Femur (tissue), 1 donor: Measurements from ENCODE around the gene DLG1.
A peak's percentile ranks its signal among the peaks of the same experiment; 100 is the strongest.
"Not testable (repeated sequence)": the region's sequence is repeated elsewhere in the genome, so short reads cannot be mapped to it uniquely, and the experiment has no call there.

Experiments
- DNase-seq: peaks from one replicate; pipeline ENCODE4 v3.0.0-alpha.2; 2017

Gene DLG1

DNA sequence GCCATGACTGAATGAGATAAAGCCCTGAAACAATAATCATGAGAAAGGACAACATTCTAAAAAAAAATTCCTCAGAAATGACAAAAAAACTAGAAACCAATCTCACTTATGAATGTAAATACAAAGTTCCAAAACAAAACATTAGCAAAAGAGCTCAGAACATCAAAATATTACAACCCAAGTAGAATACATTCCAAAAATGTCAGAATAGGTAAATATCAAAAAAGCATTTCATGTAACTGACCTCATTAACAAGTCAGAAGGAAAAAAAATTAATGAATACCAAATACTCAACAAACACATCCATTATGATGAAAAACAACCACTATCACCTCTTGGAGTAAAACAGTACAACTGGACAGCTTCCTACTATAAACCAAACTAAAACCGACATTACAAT lies 93.1 kb downstream of the DLG1 start:
- no peak for DNase-seq

DNA sequence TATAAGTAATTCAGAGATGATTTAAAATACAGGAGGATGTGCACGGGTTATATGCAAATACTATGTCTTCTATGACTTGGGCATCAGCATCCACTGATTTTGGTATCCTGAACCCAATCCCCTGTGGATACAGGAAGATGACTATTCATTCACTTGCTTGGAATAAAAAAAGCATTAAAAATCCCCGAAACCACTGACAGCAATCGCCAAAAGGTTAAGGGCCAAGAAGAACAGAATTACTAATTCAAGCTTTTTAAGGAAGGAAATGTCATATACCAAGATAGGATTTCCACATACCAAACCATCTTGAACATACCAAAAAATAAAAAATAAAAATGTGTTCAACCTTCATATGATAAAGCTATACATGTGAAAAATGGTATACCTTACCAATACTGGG lies 93.7 kb downstream of the DLG1 start:
- no peak for DNase-seq

DNA sequence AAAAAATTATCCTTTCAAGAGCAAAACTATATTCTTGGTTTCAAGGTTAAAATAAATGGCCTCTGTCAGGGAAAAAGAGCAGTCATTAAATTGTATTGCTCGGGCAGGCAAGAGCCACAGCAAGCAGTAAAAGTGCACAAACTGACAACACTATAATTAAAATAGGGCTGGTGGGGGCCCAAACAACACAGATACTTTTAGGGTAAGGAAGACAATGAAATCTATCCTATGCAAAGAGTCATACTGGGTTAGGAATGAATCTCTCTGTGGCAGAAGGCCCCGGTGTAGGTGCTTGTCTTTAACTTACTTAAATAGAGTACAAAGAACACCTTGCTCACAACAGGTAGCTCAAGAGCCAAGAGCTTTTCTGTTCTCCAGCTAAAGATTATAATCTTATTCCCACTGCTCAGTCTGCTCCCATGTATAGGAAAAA lies 94.7 kb downstream of the DLG1 start:
- no peak for DNase-seq

DNA sequence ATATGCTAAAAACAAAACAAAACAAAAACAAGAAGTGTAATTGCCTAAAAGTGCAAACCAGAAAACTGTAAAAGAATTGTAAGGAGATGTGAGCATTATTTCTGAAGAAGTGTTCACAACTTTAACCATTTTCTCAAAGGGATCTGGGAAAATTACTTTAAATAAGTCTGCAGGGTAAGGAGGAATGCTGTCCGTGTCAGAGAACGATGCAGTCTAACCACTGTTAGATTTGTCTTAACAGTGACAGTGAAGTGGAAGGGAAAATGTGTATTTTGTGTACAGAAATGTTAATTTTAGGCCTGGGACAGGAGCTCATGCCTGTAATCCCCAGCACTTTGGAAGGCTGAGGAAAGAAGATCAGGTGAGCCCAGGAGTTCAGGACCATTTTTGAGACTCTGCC lies 95.7 kb downstream of the DLG1 start:
- DNase-seq = no peak

DNA sequence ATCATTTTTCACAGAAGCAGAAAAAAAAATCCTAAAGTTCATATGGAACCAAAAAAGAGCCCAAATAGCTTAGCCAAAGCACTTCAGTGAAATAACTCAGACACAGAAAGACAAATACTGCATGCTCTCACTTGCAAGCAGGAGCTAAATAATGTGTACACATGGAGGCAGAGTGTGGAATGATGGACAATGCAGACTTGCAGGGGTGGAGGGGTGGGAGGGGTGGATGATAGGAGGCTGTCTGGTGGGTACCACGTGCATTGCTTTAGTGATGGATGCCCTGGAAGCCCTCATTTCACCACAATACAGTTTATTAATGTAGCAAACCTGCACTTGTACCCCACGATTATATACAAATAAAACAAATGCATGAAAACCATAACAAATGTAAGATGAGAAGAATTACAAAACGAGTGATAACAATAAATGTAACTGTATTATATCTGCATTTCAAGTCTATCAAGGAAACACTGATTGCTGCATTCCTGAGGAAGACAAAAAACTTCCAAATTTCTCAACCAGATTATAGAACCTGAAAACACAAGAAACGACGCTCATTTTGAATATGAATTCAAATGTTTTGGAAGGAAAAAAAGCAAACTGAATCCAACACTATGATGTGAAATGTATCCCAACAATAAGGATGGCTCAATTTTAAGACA lies 96.5 kb downstream of the DLG1 start:
- no peak for DNase-seq

DNA sequence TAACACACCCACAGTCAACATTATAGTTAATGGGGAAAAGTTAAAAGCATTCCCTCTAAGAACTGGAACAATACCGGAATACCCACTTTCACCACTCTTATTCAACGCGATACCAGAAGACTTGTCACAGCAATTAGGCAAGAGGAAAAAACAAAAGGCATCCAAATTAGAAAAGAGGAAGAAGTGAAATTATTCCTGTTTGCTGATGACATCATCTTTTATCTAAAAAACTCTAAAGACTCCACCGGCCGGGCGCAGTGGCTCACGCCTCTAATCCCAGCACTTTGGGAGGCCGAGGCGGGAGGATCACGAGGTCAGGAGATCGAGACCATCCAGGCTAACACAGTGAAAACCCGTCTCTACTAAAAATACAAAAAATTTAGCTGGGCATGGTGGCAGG lies 97.6 kb downstream of the DLG1 start:
- not testable (repeated sequence) for DNase-seq

DNA sequence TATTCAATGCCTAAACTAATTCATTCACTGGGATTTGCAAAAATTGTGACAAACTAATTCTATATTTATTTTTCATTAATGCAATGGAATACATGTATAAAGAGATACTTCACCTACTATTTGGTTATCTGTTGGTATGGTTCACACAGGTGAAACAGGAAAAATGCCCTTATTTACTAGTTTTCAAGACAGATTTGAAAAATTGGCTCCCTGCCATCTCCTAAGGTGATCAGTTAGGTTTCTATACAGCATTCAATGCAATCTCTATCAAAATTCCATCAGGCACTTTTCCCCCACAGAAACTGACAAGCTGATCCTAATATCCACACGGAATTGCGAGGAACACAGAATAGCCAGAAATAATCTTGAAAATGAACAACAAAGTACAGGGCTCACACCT lies 101.1 kb downstream of the DLG1 start:
- DNase-seq = no peak

DNA sequence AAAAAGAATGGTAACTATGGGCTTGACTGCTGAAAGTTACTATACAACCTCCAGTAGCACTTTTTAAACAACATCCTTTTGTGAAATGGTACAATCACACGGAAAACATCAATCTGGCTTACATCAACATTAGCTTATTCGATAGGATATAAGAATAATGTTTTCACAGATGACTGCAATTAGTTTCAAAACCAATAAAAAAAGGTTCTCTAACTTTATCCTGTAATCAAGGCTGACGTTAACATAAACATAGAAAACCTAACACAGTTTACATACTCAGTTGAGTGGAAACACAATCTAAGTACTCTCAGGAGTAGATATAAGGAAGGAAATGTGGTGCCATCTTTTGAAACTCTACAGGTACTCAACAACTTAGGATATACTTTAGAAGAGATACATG lies 102.2 kb downstream of the DLG1 start:
- no peak for DNase-seq

DNA sequence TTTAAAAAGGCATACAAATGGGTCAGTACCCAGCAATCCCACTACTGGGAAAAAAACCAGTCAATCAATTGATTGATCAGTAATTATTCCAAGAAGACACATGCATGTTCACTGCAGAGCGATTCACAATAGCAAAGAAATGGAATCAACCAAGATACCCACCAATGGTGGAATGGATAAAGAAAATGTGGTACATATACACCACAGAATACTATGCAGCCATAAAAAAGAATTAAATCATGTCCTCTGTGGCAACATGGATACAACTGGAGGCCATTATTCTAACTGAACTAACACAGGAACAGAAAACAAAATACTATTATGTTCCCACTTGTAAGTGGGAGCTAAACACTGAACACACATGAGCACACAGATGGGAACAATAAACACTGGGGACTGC lies 103.1 kb downstream of the DLG1 start:
- no peak for DNase-seq

DNA sequence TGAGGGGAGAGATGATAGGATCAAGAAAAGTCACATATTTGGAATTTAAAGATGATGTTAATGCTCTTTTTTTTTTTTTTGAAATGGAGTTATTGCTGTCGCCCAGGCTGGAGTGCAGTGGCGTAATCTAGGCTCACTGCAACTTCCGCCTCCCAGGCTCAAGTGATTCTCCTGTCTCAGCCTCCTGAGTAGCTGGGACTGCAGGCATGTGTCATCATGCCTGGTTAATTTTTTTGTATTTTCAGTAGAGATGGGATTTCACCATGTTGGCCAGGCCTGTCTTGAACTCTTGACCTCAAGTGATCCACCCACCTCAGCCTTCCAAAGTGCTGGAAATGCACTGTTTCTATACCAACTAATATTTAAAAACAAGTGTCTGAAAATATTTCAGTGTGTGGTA lies 104.7 kb downstream of the DLG1 start:
- not testable (repeated sequence) for DNase-seq

DNA sequence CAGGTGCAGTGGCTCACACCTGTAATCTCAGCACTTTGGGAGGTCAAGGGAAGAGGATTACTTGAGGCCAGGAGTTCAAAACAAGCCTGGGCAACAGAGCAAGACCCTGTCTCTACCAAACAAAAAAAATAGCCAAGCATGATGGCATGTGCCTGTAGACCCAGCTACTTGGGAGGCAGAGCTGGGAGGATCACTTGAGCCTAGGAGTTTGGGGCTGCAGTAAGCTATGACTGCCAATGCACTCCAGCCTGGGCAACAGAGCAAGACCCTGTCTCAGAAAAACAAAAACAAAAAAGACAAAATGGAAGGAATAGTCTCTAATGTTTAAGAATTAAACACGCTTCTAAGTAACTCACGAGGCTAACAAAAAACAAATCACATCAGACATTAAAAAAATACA lies 106.5 kb downstream of the DLG1 start:
- DNase-seq = no peak

DNA sequence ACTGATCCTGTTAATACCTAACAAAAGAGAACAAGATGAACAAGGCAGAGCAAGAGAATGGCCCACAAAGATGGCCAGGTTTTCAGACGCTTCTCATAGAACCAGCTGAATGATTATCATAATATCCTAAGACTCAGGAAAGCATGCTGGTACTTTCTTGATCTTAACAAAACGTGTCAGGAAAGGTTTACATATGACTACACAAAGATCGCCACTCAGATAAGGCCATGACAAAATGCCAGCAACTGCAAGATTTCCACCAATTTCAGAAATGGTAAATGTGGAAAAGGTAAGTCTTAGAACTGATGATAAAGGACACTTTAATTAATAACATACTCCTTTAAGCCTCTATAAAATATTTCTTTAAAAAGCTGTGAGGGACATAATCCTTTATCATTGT lies 108.8 kb downstream of the DLG1 start:
- DNase-seq = no peak

DNA sequence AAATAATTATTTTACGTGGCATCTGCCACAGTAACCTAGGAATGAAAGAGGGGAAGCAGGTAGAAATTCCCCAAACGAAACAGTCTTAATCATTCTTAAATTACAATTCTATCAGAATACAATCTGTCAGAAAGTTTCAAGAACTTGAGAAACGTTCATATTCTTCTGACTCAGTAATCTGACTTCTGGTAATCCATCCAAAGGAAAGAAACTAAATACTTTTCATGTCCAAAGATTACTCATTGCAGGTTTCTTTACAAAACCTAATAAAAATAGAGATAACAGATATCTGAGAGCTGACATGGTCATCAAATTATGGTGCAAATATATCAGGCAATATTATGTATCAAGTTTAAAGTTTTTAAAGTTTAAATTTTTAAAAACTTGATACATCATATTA lies 109.4 kb downstream of the DLG1 start:
- DNase-seq = no peak

DNA sequence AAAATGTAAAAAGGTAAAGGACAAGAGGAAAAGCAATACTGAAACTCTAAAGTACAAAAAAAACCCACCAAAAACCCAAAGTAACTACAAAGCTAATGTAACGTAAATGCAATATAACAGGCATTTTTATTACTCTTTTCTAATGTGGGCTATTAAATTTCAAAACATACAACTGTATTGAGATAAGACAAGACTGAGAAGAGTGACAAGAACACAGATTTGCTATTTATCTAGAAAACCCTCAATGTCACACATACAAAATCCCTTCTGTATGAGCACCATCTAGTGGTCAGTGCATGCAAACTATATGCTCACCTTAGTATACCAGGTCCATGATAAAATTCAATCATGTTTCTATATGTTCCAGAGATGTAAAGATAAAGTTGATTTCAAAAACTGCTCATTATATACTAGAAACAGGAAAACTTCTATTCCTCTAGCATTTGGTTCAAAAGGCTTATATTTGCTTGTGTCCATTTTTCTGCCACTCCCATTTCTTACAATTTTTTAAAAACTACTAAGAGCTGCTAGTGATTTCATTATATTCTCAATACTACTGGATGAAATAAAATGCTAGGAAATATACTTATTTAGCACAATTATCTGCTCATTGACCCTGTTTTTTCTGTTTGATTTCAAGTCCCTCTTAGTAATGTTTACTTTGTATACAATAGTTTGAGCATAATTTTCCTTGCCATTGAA lies 111.4 kb downstream of the DLG1 start:
- no peak for DNase-seq

DNA sequence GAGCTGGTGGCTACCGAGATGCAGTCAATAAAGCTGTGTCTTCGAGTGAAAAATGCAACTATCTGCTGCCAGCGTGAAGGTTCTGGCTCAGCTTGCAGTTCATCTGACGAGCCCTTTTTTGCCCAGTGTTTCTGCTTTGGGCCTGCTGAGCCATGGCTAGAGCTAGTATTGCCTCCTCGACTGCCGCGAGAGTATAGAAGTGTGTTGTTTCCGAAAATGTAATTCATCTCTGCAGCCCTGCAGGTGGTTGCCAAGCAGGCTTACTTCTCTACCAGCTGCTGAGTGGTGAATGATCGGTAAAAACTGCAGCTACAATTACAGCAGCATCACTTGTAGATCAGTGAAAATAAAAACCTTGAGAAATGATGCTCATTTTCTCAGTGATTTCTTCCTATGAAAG lies 114.8 kb downstream of the DLG1 start:
- no peak for DNase-seq

DNA sequence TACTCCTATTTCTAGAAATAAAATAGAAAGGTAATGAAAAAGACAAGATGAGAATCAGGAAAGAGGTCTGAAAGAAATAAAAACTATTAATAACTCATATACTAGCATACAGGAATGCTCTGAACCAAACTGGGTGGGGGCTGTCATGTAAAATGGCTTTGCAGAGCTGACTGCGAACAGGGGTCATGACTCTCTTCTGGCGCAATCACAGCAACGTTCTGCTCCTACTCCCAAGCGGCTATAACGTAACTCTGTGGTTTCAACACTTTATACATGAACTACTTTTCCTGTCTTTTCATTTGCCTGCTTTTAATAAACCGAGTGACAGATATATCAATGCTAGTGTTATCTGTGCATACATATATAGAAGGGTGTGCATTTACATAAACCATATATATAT lies 116.7 kb downstream of the DLG1 start:
- peak; percentile 50 for DNase-seq

DNA sequence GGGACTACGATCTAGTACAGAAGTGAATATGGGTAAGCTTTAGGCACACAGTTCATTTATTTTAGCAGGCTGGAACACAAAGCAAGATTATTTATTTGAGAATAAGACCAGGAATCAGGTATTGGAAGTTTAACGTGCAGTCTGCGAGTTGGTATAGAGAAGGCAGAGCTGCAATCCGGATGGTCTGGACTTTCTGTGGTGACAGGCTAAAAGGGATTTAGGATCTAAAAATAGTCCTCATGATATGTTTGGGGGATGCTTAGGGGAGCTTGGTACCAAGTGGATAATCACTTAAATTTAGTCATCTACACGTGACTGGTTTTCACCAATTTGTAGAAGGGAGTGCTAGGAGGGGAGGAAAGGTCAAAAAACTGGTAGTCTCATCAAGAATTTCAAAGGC lies 119.4 kb downstream of the DLG1 start:
- DNase-seq = no peak

DNA sequence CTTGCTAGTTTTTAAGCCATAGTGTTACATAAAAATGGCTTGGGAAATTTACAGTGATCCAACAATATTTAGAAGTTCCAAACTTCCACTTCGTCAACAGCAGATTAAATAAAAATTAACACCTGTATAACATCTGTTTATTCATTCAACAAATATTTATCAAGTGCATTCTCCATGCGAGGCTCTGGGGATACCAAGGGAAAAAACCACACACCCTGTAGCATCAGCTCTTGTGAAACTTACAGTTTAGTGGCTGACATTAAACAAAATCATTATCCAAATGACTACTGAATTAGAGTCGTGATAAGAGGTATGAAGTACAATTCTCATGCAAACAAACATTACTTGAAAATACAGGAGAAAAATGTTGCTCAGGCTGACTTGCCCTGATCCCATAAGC lies 122.9 kb downstream of the DLG1 start:
- no peak for DNase-seq

DNA sequence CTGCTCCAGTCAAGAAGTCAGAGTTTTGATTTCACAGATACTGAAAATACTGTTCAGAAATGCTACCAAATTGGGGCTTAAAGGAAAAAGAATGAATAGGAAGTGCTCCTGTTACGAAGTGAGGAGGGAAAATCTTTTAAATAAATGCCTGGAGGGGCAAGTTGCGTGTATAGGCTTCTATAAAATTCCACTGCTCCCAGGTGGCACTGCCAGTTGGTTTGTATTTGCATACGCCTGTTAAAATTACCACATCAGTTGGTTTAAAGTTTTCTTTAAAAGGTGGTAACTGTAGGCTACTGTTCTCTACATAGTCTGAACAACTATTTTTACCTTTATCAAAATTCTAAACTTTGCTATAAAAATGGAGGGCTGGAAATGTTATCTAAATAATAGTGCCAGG lies 123.5 kb downstream of the DLG1 start:
- no peak for DNase-seq

DNA sequence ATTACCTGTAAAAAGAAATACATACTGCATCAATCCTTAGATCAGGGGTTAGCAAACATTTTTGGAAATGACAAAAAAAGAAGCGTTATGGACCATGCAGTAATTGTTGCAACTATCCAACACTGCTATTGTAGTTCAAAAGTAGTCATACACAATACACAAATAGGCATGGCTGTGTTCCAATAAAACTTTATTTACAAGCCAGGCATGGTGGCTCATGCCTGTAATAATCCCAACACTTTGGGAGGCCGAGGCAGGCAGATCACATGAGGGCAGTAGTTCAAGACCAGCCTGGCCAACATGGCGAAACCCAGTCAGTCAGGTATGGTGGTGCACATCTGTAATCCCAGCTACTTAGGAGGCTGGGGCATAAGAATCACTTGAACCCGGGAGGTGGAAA lies 124.8 kb downstream of the DLG1 start:
- DNase-seq = no peak

DNA sequence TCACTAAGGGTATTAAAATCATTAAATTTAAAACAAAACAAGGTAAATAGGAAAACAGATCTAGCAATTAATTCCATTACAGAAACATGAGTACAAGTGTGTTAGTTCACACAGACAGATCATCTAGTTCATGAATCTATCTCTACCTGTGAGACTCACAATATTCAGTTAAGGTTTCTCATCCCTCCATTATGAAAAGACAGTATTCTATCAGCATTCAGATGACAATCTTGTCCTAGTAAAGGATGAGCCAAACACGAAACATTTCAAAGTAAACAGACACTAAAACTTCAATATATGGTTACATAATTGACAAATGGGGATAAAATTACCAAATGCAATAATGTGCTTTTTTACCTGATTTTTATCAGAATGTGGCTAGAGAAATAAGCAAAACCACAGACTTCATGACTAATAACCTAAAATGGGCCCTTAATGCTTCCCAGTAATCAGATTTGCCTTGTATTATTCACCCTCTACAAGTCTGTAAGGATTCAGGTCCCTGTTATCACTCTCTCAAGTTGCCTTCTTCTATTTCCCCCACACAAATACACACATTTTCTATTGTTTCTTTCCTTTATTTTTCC lies 126.8 kb downstream of the DLG1 start:
- DNase-seq = no peak

DNA sequence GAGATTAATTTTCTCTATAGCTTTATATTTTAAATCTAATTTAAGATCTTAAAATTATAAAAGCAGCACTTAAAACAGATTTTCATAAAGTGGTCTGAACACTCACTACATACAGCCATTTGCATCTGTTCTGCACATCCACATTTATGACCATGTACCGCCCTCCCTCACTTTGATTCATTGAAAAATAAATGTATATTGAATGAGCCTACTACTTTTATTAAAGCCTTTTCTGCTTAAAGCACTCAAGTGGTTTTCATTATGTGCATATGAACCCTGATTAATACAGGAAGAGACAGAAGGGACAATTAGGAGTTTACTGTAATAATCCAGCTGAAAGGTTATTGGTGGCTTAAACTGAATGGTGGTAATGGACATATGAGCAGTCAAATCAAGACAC lies 129.4 kb downstream of the DLG1 start:
- no peak for DNase-seq

DNA sequence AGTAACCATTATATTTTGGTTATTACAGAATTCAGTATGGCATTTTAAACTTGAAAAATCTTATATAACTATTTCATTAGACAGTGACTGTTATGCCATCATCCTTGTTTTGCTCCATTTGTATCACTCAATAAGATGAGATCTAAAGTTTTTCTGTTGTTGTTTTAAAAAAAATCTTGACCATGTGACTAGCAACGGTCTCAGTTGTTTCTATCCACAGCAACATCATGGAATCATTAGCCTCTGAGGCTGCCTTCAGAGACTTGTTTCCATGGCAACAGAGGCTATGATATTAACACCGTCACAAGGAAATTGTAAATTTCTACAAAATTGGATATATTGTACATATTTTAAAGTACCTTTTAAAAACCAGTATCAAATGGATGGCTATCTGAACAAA lies 129.8 kb downstream of the DLG1 start:
- DNase-seq = peak; percentile 71

DNA sequence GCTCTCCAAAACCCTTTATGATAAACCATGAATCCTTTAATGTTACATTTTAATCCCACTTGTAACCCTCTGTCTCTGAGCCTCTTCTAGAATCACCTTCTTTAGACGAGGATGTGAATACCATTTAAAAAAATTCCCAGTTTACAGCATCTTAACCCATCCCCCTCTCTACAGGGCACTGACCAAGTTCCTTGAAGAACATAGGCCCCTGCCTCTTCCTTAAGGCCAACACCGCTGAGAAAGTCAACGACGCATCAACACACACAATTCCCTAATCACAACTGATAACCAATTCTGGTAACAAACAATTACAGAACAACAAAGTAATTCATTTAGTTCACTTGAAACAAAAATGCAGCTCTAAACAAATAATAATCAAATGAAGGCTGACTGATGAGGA lies 130.3 kb downstream of the DLG1 start:
- DNase-seq = no peak

DNA sequence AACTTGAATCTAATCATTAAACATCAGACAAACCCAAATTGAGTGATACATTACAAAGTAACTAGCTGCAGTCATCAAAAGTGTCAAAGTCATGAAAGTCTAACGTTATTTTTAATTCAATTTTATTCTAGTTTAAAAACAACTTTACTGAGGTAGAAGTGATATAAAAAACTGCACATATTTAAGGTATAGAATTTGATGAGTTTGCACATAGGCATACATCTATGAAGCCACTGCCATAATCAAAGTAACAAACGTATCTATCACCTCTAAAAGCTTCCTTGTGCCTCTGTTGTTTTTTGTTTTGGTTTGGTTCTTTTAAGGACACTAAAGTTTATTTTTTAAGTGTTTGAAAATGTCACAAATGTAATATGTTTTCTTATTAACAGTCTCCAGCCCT lies 130.9 kb downstream of the DLG1 start:
- no peak for DNase-seq
